Activated CD4-positive, alpha-beta T cell treated with anti-CD3 and anti-CD28 coated beads for 4 hours (primary cell): ENCODE measurements around the gene IGF2R.
"Not testable (repeated sequence)": the region's sequence is repeated elsewhere in the genome, so short reads cannot be mapped to it uniquely, and the experiment has no call there.

Source experiments
- DNase-seq, 2 donors: peaks; one replicate each; pipeline ENCODE4 v3.0.0-alpha.2; 2020

IGF2R gene, protein sequence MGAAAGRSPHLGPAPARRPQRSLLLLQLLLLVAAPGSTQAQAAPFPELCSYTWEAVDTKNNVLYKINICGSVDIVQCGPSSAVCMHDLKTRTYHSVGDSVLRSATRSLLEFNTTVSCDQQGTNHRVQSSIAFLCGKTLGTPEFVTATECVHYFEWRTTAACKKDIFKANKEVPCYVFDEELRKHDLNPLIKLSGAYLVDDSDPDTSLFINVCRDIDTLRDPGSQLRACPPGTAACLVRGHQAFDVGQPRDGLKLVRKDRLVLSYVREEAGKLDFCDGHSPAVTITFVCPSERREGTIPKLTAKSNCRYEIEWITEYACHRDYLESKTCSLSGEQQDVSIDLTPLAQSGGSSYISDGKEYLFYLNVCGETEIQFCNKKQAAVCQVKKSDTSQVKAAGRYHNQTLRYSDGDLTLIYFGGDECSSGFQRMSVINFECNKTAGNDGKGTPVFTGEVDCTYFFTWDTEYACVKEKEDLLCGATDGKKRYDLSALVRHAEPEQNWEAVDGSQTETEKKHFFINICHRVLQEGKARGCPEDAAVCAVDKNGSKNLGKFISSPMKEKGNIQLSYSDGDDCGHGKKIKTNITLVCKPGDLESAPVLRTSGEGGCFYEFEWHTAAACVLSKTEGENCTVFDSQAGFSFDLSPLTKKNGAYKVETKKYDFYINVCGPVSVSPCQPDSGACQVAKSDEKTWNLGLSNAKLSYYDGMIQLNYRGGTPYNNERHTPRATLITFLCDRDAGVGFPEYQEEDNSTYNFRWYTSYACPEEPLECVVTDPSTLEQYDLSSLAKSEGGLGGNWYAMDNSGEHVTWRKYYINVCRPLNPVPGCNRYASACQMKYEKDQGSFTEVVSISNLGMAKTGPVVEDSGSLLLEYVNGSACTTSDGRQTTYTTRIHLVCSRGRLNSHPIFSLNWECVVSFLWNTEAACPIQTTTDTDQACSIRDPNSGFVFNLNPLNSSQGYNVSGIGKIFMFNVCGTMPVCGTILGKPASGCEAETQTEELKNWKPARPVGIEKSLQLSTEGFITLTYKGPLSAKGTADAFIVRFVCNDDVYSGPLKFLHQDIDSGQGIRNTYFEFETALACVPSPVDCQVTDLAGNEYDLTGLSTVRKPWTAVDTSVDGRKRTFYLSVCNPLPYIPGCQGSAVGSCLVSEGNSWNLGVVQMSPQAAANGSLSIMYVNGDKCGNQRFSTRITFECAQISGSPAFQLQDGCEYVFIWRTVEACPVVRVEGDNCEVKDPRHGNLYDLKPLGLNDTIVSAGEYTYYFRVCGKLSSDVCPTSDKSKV (N-terminal part only)

GRCh38 chr6:159968295-159969203 lies at the start of gene IGF2R:
TSS of gene IGF2R (plus strand) at chr6:159969082. CDS start at chr6:159969247, 165 bp downstream.
- DNase-seq = peak; percentile 91 to 95

DNA sequence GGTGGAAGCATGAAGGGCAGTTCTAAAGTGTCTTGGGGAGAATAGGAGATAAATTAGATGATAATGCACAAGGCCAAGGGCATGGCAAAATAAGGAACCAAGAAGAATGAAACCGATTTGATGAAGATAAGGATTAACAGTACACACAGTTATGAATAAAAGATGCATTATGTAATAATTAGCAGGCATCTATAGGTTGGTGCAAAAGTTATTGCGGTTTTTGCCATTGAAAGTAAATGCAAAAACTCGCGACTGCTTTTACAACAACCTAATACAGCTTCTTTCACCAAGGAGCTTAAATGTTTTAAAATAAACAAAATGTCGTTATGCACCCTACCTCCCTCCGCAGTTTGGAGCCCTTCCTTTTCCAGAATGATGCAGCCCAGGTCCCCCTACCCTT lies 49.1 kb upstream of the IGF2R start:
- DNase-seq = no peak

- DNase-seq = not testable (repeated sequence)
Measured at GRCh38 chr6:159924150-159924549, 44.7 kb upstream of the IGF2R start.

- no peak for DNase-seq
Measured at GRCh38 chr6:159926542-159927203, 42.2 kb upstream of the IGF2R start.

DNA sequence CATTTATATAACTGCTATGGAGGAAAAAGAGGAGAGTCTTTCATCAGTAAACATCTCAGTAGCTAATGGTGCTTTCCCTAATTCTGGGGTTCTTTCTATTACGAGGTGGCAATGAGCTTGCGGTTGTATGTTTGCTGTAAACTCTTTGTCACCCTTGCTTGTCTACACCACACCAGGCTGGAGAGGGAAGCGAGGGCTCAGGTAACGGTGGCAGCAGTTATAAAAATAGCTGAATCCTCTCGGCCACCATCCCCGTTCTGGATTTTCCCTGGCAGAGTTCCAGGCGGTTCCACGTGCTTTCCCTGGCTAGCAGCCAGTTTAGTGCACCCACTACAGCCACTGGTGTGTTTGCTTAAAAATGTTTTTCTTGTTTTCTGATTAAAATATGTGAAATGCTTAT lies 39.1 kb upstream of the IGF2R start:
- DNase-seq = peak; percentile 51 to 53

- no peak for DNase-seq
Measured at GRCh38 chr6:159931112-159931511, 37.8 kb upstream of the IGF2R start.

GRCh38 chr6:159931846-159932245 lies 37.0 kb upstream of the IGF2R start:
- DNase-seq = no peak

- no peak for DNase-seq
Measured at GRCh38 chr6:159933077-159933476, 35.8 kb upstream of the IGF2R start.

- DNase-seq = no peak
Measured at GRCh38 chr6:159934181-159934580, 34.7 kb upstream of the IGF2R start.

GRCh38 chr6:159935065-159935464 lies 33.8 kb upstream of the IGF2R start:
- no peak for DNase-seq

GRCh38 chr6:159935633-159936032 lies 33.2 kb upstream of the IGF2R start:
- DNase-seq = no peak

GRCh38 chr6:159939591-159940016 lies 29.3 kb upstream of the IGF2R start:
- DNase-seq = no peak

DNA sequence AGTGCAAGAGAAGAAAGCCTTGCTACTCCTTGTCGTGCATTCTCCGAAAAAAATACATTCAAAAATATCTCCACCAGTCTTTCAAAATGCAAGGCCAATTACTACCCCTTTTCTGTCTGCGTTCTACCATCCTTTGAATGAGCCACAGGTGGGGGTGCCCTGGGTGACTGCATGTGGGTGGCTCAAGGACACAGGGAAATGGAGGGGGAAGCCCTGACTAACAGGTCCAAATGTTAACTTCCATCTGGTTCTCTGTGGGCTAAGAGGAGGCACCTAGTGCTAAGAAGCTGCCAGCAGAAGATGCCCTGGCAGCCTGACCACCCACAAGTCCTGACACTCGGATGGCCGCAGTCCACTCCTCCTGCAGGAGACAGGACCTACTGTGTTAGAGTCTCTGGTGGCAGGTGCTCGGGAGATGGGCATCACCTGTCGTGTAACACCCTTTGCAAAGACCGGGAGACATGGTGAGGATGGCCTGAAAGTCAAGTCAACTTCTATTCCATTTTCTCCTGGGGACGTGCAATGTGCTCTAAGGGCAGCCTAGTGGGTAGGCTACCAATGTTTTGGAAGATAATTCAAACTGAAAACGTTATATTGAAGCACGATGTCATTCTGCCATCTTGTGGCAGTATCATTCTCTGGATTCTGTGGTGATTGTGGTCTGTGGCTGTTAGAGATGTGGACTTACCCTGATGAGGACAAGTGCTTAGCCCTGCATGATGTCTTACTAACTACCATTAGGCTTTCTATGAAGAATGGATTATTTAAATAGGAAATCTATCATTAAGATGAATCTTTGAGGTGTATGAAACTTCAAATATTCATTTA lies 27.4 kb upstream of the IGF2R start:
- peak in 1 of 2 donors; percentile 32 for DNase-seq

- no peak for DNase-seq
Measured at GRCh38 chr6:159943101-159943632, 25.7 kb upstream of the IGF2R start.

GRCh38 chr6:159943968-159944598 lies 24.8 kb upstream of the IGF2R start:
- DNase-seq = no peak

GRCh38 chr6:159945801-159946392 lies 23.0 kb upstream of the IGF2R start:
- DNase-seq = no peak

DNA sequence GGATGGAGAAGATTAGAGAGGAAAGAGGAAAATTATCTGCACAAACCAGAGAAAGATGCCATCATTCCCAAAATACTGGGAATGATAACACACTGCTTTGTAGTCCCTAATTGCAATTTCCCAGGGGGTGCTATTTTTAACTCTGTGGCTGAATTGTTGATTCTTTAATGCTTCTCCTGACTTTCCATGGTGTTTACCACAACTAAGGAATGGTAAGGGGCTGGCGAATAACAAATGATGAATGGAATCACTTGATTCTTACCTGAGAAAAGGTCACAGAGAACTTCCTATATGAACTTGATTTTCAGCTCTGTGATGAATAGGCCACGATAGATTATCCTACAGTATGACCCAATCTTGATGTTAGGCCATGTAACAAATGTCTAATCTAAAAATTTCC lies 22.0 kb upstream of the IGF2R start:
- no peak for DNase-seq

DNA sequence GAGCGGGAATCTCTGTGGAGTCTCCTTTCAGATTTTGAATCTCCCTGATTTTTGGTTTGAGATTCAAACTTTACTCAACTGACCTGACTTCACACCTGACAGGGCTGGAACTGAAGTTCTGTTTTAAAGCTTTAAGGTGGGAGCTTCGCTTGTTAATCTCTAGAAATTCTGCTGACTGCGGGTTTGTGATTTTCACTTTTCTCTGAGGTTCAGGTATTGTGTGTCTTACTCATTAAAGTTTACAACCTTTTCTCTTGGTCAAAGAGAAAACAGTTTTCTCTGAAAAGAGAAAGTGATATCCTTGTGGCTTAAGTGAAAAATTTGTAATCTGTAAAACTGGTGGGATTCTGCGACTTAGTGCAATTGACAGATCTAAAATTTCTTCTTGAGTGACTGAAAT lies 20.7 kb upstream of the IGF2R start:
- no peak for DNase-seq

DNA sequence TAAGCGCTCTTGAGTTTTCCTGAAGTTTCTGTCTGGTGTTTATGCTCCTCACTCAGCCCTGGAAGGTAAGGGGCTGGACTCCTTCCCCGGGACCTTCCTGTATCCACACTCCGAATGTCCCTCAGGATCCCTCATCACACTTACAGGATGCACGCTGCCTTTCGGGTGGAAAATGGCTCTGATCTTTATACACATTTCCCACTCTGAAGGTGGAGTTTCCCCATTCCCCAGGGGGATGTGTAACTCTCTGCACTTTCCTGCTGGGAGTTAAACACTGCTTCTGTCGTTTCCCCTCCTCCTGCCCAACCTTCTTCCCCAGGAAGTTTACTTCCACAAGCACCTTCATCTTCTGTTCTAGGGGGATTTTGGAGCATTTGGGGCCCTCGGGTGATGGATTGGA lies 17.1 kb upstream of the IGF2R start:
- DNase-seq = no peak
